H9 (cell line): ENCODE results near the gene RNF217. TPM values are rescaled to one million over a fixed set of nuclear protein-coding genes. Genes with fewer than 3 reads are reported as not detected.

Experiments used
- DNase-seq: peaks from one replicate; pipeline ENCODE4 v3.0.0-alpha.2; 2017
- H2AFZ ChIP-seq: one replicate; pipeline ENCODE4 v1.6.1; 2013; ENCODE audit warnings: mild to moderate bottlenecking, low read length, control low read depth, moderate library complexity
- H2AK5ac ChIP-seq: 2 replicates; pipeline ENCODE4 v1.6.1; 2013; ENCODE audit warnings: low read length, control low read depth, mixed read lengths; ENCODE audit not compliant: insufficient read length
- H2BK120ac ChIP-seq: one replicate; pipeline ENCODE4 v1.6.1; 2013; ENCODE audit warnings: low read depth, mild to moderate bottlenecking, low read length, control low read depth, inconsistent platforms; ENCODE audit not compliant: poor library complexity, severe bottlenecking
- H2BK12ac ChIP-seq: 2 replicates; pipeline ENCODE4 v1.6.1; 2013; ENCODE audit warnings: low read length, control low read depth, mixed read lengths, low read depth; ENCODE audit not compliant: insufficient read length
- H2BK15ac ChIP-seq: 2 replicates; pipeline ENCODE4 v1.6.1; 2013; ENCODE audit warnings: low read depth, low read length, control low read depth
- H2BK20ac ChIP-seq: one replicate; pipeline ENCODE4 v1.6.1; 2013; ENCODE audit warnings: low read depth, mild to moderate bottlenecking, low read length, control low read depth, inconsistent platforms; ENCODE audit not compliant: poor library complexity, severe bottlenecking
- H2BK5ac ChIP-seq: 2 replicates; pipeline ENCODE4 v1.6.1; 2013; ENCODE audit warnings: low read length, control low read depth, mixed read lengths; ENCODE audit not compliant: insufficient read length
- H3K14ac ChIP-seq: 2 replicates; pipeline ENCODE4 v1.6.1; 2013; ENCODE audit warnings: low read length, control low read depth; ENCODE audit not compliant: insufficient read depth
- H3K18ac ChIP-seq: 2 replicates; pipeline ENCODE4 v1.6.1; 2013; ENCODE audit warnings: low read depth, mild to moderate bottlenecking, mixed read lengths, low read length, control low read depth; ENCODE audit not compliant: insufficient read length
- H3K23ac ChIP-seq: 2 replicates; pipeline ENCODE4 v1.6.1; 2013; ENCODE audit warnings: low read length, control low read depth, mixed read lengths, low read depth; ENCODE audit not compliant: insufficient read length
- H3K23me2 ChIP-seq: 2 replicates; pipeline ENCODE4 v1.6.1; 2013; ENCODE audit warnings: low read depth, mild to moderate bottlenecking, mixed read lengths, low read length, control low read depth; ENCODE audit not compliant: insufficient read length, poor library complexity, severe bottlenecking
- H3K27ac ChIP-seq: 2 replicates; pipeline ENCODE4 v1.5.1; 2013; ENCODE audit warnings: low read length, control low read depth, mixed read lengths, low read depth; ENCODE audit not compliant: insufficient read length
- H3K27me3 ChIP-seq: 2 replicates; pipeline ENCODE4 v1.6.1; 2013; ENCODE audit warnings: low read length, control low read depth, inconsistent platforms; ENCODE audit not compliant: insufficient read depth
- H3K4ac ChIP-seq: 2 replicates; pipeline ENCODE4 v1.6.1; 2013; ENCODE audit warnings: low read depth, mild to moderate bottlenecking, control low read depth, inconsistent platforms, low read length, moderate library complexity
- H3K4me1 ChIP-seq: 2 replicates; pipeline ENCODE4 v1.6.1; 2013; ENCODE audit warnings: low read length, control low read depth, inconsistent platforms; ENCODE audit not compliant: insufficient read depth
- H3K4me2 ChIP-seq: 2 replicates; pipeline ENCODE4 v1.6.1; 2013; ENCODE audit warnings: low read length, control low read depth, mixed read lengths; ENCODE audit not compliant: insufficient read length, insufficient read depth
- H3K56ac ChIP-seq: 2 replicates; pipeline ENCODE4 v1.6.1; 2013; ENCODE audit warnings: low read depth, mild to moderate bottlenecking, mixed read lengths, low read length, control low read depth; ENCODE audit not compliant: insufficient read length
- H3K79me1 ChIP-seq: 2 replicates; pipeline ENCODE4 v1.6.1; 2013; ENCODE audit warnings: low read depth, mild to moderate bottlenecking, moderate library complexity, low read length, control low read depth, inconsistent platforms; ENCODE audit not compliant: insufficient read depth, poor library complexity, severe bottlenecking
- H3K79me2 ChIP-seq: 2 replicates; pipeline ENCODE4 v1.6.1; 2013; ENCODE audit warnings: low read length, control low read depth, inconsistent platforms; ENCODE audit not compliant: insufficient read depth
- H3K9ac ChIP-seq: 2 replicates; pipeline ENCODE4 v1.6.1; 2013; ENCODE audit warnings: low read length, control low read depth, mixed read lengths; ENCODE audit not compliant: insufficient read length; ENCODE audit errors: extremely low read depth
- H3K9me3 ChIP-seq: one replicate; pipeline ENCODE4 v1.6.1; 2013; ENCODE audit warnings: low read depth, low read length, inconsistent platforms; ENCODE audit not compliant: control insufficient read depth
- H3T11ph ChIP-seq: one replicate; pipeline ENCODE4 v1.6.1; 2013; ENCODE audit warnings: mild to moderate bottlenecking, low read length, control low read depth, inconsistent platforms
- H4K20me1 ChIP-seq: one replicate; pipeline ENCODE4 v1.6.1; 2013; ENCODE audit not compliant: control insufficient read depth, insufficient read length, insufficient read depth
- H4K5ac ChIP-seq: 2 replicates; pipeline ENCODE4 v1.6.1; 2013; ENCODE audit warnings: low read depth, mild to moderate bottlenecking, mixed read lengths, low read length, control low read depth; ENCODE audit not compliant: insufficient read length
- H4K8ac ChIP-seq: replicated peaks from 2 replicates; pipeline ENCODE4 v1.6.1; 2013; ENCODE audit warnings: low read length, control low read depth, mixed read lengths, low read depth; ENCODE audit not compliant: insufficient read length
- H4K91ac ChIP-seq: 2 replicates; pipeline ENCODE4 v1.6.1; 2013; ENCODE audit warnings: low read depth, mild to moderate bottlenecking, moderate library complexity, mixed read lengths, low read length, control low read depth; ENCODE audit not compliant: insufficient read length
- H3K27ac Mint-ChIP-seq, 3 experiments: 2 replicates in 2 of 3; 3 replicates in 1 of 3; pipeline ENCODE4 v1.8.0; 2020 to 2021; ENCODE audit warnings: mixed read lengths in 3 of 3, mild to moderate bottlenecking in 1 of 3, moderate library complexity in 1 of 3
- H3K27me3 Mint-ChIP-seq: 2 replicates; pipeline ENCODE4 v1.8.0; 2021; ENCODE audit warnings: low read depth, mild to moderate bottlenecking, moderate library complexity, mixed read lengths
- H3K36me3 Mint-ChIP-seq, 3 experiments: 2 replicates in 2 of 3; 3 replicates in 1 of 3; pipeline ENCODE4 v1.8.0; 2020 to 2021; ENCODE audit warnings: low read depth in 3 of 3, mixed read lengths in 3 of 3; ENCODE audit not compliant: insufficient read depth in 1 of 3
- H3K4me1 Mint-ChIP-seq, 2 experiments: 2 replicates each; pipeline ENCODE4 v1.8.0; 2020; ENCODE audit warnings: mixed read lengths in 2 of 2
- H3K4me3 Mint-ChIP-seq, 2 experiments: 2 replicates in 1 of 2; 3 replicates in 1 of 2; pipeline ENCODE4 v1.8.0; 2020 to 2021; ENCODE audit warnings: mild to moderate bottlenecking in 2 of 2, mixed read lengths in 2 of 2, moderate library complexity in 1 of 2
- H3K9me3 Mint-ChIP-seq, 2 experiments: 2 replicates in 1 of 2; 3 replicates in 1 of 2; pipeline ENCODE4 v1.8.0; 2020; ENCODE audit warnings: mild to moderate bottlenecking in 2 of 2, mixed read lengths in 2 of 2, moderate library complexity in 1 of 2
- CTCF ChIP-seq: fragments of 200-600 bp; sonication (generic); conservative IDR thresholded peaks from 3 replicates; pipeline ENCODE4 v1.8.0; 2021; ENCODE audit warnings: antibody characterized with exemption, mild to moderate bottlenecking
- WGBS: extraction: QIAGEN DNeasy Blood & Tissue Kit; methylation state at CpG from one replicate; pipeline ENCODE4 v1.1.7; 2013; ENCODE audit warnings: missing lambda C conversion rate, low lambda C conversion rate, mixed read lengths; ENCODE audit not compliant: insufficient read length; ENCODE audit errors: extremely low coverage; 5-methylcytosine and 5-hydroxymethylcytosine counted together
- total RNA-seq: library from RNA; stranded (reverse); gene quantifications from 2 replicates; pipeline ENCODE4 v1.2.1, GENCODE V29; 2021

The RNF217 gene
- total RNA-seq, 1 experiment from 2014 or later = 9.6 TPM

DNA sequence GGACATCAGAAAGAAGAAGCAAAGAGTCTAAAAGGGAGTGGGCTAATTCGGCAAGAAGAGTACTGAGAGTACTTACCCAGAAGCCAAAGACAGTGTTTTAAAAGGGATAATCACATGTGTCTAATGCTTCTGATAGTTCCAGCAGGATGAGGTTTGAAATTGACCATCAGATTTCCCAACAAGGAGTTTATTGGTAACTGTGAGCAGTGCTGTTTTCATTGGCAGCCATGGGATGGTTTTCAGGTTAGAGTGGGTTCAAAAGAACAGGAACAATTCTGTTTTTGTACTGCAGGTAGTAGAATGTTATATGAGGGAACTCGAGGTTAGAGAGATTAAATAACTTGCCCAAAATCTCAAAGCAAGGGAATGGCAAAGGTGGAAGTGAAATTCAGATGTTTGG lies 8.5 kb downstream of the RNF217 start:
- H2AFZ ChIP-seq = no peak overlapping the region
- no peak overlapping the region for H3K18ac ChIP-seq
- H3K27me3 Mint-ChIP-seq = no peaks in the 10 kb centered on the region; the same call in 1 of the 2 replicates
- DNase-seq = no peak
- no peak overlapping the region for H2BK120ac ChIP-seq
- peaks cover 4 to 7% of the 10 kb centered on the region in 2 experiments; a peak in 3 of 4 replicates for H3K4me1 Mint-ChIP-seq
- no peaks in the 10 kb centered on the region for H3K79me1 ChIP-seq
- H4K91ac ChIP-seq = no peak overlapping the region
- H2BK15ac ChIP-seq = no peak overlapping the region
- H4K20me1 ChIP-seq = no peaks in the 10 kb centered on the region
- H2BK5ac ChIP-seq = no peak overlapping the region
- no peaks in the 10 kb centered on the region for H3K9me3 ChIP-seq
- peaks cover 1 to 11% (median 10%) of the 10 kb centered on the region in 3 experiments; a peak in 6 of 7 replicates for H3K36me3 Mint-ChIP-seq
- TF ChIP-seq CTCF = no peak
- H4K8ac ChIP-seq = no peak overlapping the region
- no peaks in the 10 kb centered on the region for H3K4me1 ChIP-seq
- H2BK12ac ChIP-seq = no peak overlapping the region
- H2BK20ac ChIP-seq = no peak overlapping the region
- H4K5ac ChIP-seq = no peak overlapping the region
- no peak overlapping the region for H3K4me3 Mint-ChIP-seq
- H3T11ph ChIP-seq = no peak overlapping the region
- H3K14ac ChIP-seq = no peak overlapping the region
- no peak overlapping the region for H2AK5ac ChIP-seq
- H3K56ac ChIP-seq = no peak overlapping the region
- H3K4me2 ChIP-seq = no peak overlapping the region
- no peak overlapping the region for H3K27ac Mint-ChIP-seq
- WGBS = no CpG with 5 or more reads among the region's 2 CpGs
- no peaks in the 10 kb centered on the region for H3K9me3 Mint-ChIP-seq
- H3K23ac ChIP-seq = no peak overlapping the region
- no peaks in the 10 kb centered on the region for H3K23me2 ChIP-seq
- no peak overlapping the region for H3K4ac ChIP-seq
- no peak overlapping the region for H3K27ac ChIP-seq
- H3K27me3 ChIP-seq = no peaks in the 10 kb centered on the region
- H3K9ac ChIP-seq = no peak overlapping the region
- no peaks in the 10 kb centered on the region for H3K79me2 ChIP-seq
